Measurements from ENCODE around the gene SIGLEC9. TPM values are rescaled to one million over a fixed set of nuclear protein-coding genes. Genes with fewer than 3 reads are reported as not detected.
"Not testable (repeated sequence)": the region's sequence is repeated elsewhere in the genome, so short reads cannot be mapped to it uniquely, and the experiment has no call there.

SIGLEC9 gene
- polyA plus RNA-seq, 3 donors, result 1.1 to 1.7 (median 1.5) TPM

GRCh38 chr19:51137792-51138425 lies 13.2 kb downstream of the SIGLEC9 start:
- DNase-seq (ENCODE audit: extremely low read depth in 1 of 11, low read depth in 9 of 11, low spot score in 4 of 11), result no peak

GRCh38 chr19:51138549-51138979 lies 13.9 kb downstream of the SIGLEC9 start:
- peak in 1 of 11 donors; percentile 32 for DNase-seq (ENCODE audit: extremely low read depth in 1 of 11, low read depth in 9 of 11, low spot score in 4 of 11)

- DNase-seq (ENCODE audit: extremely low read depth in 1 of 11, low read depth in 9 of 11, low spot score in 4 of 11), result no peak
Measured at GRCh38 chr19:51139299-51140014, 14.8 kb downstream of the SIGLEC9 start.

- DNase-seq (ENCODE audit: extremely low read depth in 1 of 11, low read depth in 9 of 11, low spot score in 4 of 11), result no peak
Measured at GRCh38 chr19:51140441-51140840, 15.7 kb downstream of the SIGLEC9 start.

GRCh38 chr19:51141181-51141580 lies 16.5 kb downstream of the SIGLEC9 start:
- DNase-seq (ENCODE audit: extremely low read depth in 1 of 11, low read depth in 9 of 11, low spot score in 4 of 11), result no peak

- no peak for DNase-seq (ENCODE audit: extremely low read depth in 1 of 11, low read depth in 9 of 11, low spot score in 4 of 11)
Measured at GRCh38 chr19:51142119-51142518, 17.4 kb downstream of the SIGLEC9 start, which contains the start of gene SIGLEC7. SIGLEC7 (plus strand) TSS chr19:51142301; CDS start chr19:51142370, 69 bp downstream.

GRCh38 chr19:51142809-51143475 lies 18.2 kb downstream of the SIGLEC9 start:
- DNase-seq (ENCODE audit: extremely low read depth in 1 of 11, low read depth in 9 of 11, low spot score in 4 of 11), result not testable (repeated sequence)

GRCh38 chr19:51143486-51143885 lies 18.8 kb downstream of the SIGLEC9 start:
- DNase-seq (ENCODE audit: extremely low read depth in 1 of 11, low read depth in 9 of 11, low spot score in 4 of 11), result no peak

- DNase-seq (ENCODE audit: extremely low read depth in 1 of 11, low read depth in 9 of 11, low spot score in 4 of 11), result no peak
Measured at GRCh38 chr19:51144482-51145045, 19.9 kb downstream of the SIGLEC9 start.

- DNase-seq (ENCODE audit: extremely low read depth in 1 of 11, low read depth in 9 of 11, low spot score in 4 of 11), result no peak
Measured at GRCh38 chr19:51145916-51146493, 21.3 kb downstream of the SIGLEC9 start.

- DNase-seq (ENCODE audit: extremely low read depth in 1 of 11, low read depth in 9 of 11, low spot score in 4 of 11), result no peak
Measured at GRCh38 chr19:51146751-51147150, 22.0 kb downstream of the SIGLEC9 start.

- DNase-seq (ENCODE audit: extremely low read depth in 1 of 11, low read depth in 9 of 11, low spot score in 4 of 11), result no peak
Measured at GRCh38 chr19:51147663-51148062, 23.0 kb downstream of the SIGLEC9 start.

GRCh38 chr19:51148580-51148979 lies 23.9 kb downstream of the SIGLEC9 start:
- no peak for DNase-seq (ENCODE audit: extremely low read depth in 1 of 11, low read depth in 9 of 11, low spot score in 4 of 11)

- DNase-seq (ENCODE audit: extremely low read depth in 1 of 11, low read depth in 9 of 11, low spot score in 4 of 11), result no peak
Measured at GRCh38 chr19:51150627-51151026, 25.9 kb downstream of the SIGLEC9 start.

- no peak for DNase-seq (ENCODE audit: extremely low read depth in 1 of 11, low read depth in 9 of 11, low spot score in 4 of 11)
Measured at GRCh38 chr19:51156710-51157109, 32.0 kb downstream of the SIGLEC9 start.

GRCh38 chr19:51157265-51157664 lies 32.6 kb downstream of the SIGLEC9 start:
- no peak for DNase-seq (ENCODE audit: extremely low read depth in 1 of 11, low read depth in 9 of 11, low spot score in 4 of 11)

GRCh38 chr19:51158474-51159129 lies 33.9 kb downstream of the SIGLEC9 start:
- DNase-seq (ENCODE audit: extremely low read depth in 1 of 11, low read depth in 9 of 11, low spot score in 4 of 11), result peak in 1 of 11 donors; percentile 15

GRCh38 chr19:51159656-51160055 lies 35.0 kb downstream of the SIGLEC9 start:
- DNase-seq (ENCODE audit: extremely low read depth in 1 of 11, low read depth in 9 of 11, low spot score in 4 of 11), result no peak

- DNase-seq (ENCODE audit: extremely low read depth in 1 of 11, low read depth in 9 of 11, low spot score in 4 of 11), result no peak
Measured at GRCh38 chr19:51161266-51161665, 36.6 kb downstream of the SIGLEC9 start.
